Activated CD4-positive, alpha-beta T cell treated with anti-CD3 and anti-CD28 coated beads for 24 hours (primary cell): ENCODE results near the gene ZNF100.
"Not testable (repeated sequence)": the region's sequence is repeated elsewhere in the genome, so short reads cannot be mapped to it uniquely, and the experiment has no call there.

Experiments
- DNase-seq, 2 donors: peaks; one replicate each; pipeline ENCODE4 v3.0.0-alpha.2; 2020; ENCODE audit warnings: low read depth in 2 of 2

ZNF100 gene

GRCh38 chr19:21704320-21704719, 63.1 kb downstream of the ZNF100 start:
- DNase-seq, result no peak

- DNase-seq, result no peak
These were observed 68.2 kb downstream of the ZNF100 start for GRCh38 chr19:21699197-21699596.

GRCh38 chr19:21698215-21698614, 69.2 kb downstream of the ZNF100 start:
- no peak for DNase-seq

GRCh38 chr19:21697698-21698097, 69.7 kb downstream of the ZNF100 start:
- no peak for DNase-seq

- DNase-seq, result no peak
These were observed 73.0 kb downstream of the ZNF100 start for GRCh38 chr19:21694171-21694906.

- DNase-seq, result no peak
These were observed 74.0 kb downstream of the ZNF100 start for GRCh38 chr19:21693399-21693798.

- no peak for DNase-seq
These were observed 75.7 kb downstream of the ZNF100 start for GRCh38 chr19:21691661-21692060.

GRCh38 chr19:21688464-21688863, 78.9 kb downstream of the ZNF100 start:
- DNase-seq, result no peak

- no peak for DNase-seq
These were observed 86.7 kb downstream of the ZNF100 start for GRCh38 chr19:21680671-21681070.

- DNase-seq, result no peak
These were observed 87.4 kb downstream of the ZNF100 start for GRCh38 chr19:21680026-21680425.

- peak in 1 of 2 donors; percentile 3 for DNase-seq
These were observed 89.5 kb downstream of the ZNF100 start for GRCh38 chr19:21677696-21678418.

- DNase-seq, result no peak
These were observed 92.9 kb downstream of the ZNF100 start for GRCh38 chr19:21674454-21674853.

- DNase-seq, result not testable (repeated sequence)
These were observed 93.9 kb downstream of the ZNF100 start for GRCh38 chr19:21673479-21673878.
